HG03432 (cell line): ENCODE measurements around the gene CACNA2D1.

Experiments used
- ATAC-seq: cut with Tn5 transposase; IDR thresholded peaks from one replicate; pipeline ENCODE4 v1.9.1; 2021; ENCODE audit warnings: mild to moderate bottlenecking, moderate library complexity; ENCODE audit not compliant: unreplicated experiment

Gene CACNA2D1

GRCh38 chr7:82128546-82128945, 315.0 kb downstream of the CACNA2D1 start:
- ATAC-seq: no peak

DNA sequence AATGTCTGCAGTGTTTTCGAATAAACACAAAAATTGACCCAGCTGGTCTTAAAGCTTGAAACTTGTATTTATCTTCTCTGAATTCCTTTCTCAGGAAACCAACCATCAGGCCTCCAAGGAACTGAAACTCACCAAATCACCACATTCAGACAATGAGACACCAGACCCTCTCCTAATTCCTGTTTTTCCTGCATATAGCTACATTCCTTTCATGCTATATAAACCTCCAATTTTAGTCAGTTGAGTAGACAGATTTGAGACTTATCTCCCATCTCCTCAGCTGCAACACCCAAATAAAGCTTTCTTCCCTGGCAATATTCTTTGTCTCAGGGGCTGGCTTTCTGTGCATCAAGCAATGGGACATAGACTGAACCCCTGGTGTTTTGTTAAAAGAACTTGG, 317.0 kb downstream of the CACNA2D1 start:
- ATAC-seq: no peak

- ATAC-seq: no peak
These were observed 319.1 kb downstream of the CACNA2D1 start for GRCh38 chr7:82124445-82124844.

- no peak for ATAC-seq
These were observed 321.3 kb downstream of the CACNA2D1 start for GRCh38 chr7:82122275-82122674.

DNA sequence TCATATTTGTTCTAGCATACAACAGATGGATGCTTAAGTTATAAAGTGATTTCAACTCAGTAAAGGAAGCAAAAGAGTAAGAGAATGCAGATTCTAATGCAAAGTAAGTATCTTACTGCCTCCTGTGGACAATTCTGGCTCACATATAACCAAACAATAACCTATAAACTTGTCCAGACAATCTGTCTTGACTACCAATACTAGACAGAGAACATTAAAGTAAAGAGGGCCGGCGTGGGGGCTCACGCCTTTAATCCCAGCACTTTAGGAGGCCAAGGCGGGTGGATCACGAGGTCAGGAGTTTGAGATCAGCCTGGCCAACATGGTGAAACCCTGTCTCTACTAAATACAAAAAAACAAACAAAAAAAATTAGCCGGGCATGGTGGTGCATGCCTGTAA, 329.3 kb downstream of the CACNA2D1 start:
- ATAC-seq: no peak

- no peak for ATAC-seq
These were observed 333.3 kb downstream of the CACNA2D1 start for GRCh38 chr7:82110146-82110840.

DNA sequence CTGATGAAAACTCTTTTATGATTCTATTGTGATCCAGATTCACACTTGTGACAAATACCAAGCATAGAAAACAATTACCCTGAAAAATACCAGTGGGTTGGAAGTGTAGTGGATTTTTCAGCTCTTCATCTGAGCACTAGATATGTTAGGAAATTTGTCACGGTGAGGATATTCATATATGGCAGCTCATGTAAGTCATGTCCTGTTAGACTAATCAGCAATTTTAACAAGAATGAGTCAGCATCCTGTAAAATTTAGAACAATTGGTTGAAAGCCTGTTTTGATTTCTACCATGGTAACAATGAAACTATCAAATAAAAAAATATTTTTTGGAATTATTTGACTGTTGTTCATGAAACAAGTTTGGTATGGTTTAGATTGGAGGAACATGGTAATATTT, 334.3 kb downstream of the CACNA2D1 start:
- ATAC-seq: no peak

GRCh38 chr7:82106201-82106600, 337.4 kb downstream of the CACNA2D1 start:
- no peak for ATAC-seq

- peak; percentile 77 for ATAC-seq
These were observed 338.1 kb downstream of the CACNA2D1 start for GRCh38 chr7:82105463-82105862.

DNA sequence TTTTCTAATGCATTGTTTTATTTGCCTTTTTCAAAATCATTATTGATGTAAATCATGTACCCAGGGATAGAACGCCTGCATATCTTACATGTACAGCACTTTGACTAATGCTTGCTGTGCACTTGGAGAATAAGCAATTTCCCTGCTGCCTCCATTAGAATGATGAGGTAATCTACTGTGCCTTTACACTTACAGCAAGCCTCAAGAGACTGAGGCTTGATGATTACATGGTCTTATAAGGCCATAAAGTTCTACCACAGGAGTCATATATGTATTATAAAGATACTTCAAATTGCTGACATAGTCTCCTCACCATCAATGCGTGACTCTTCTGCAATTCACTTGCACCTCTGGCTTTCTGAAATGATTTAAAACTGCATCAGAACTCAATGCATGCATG, 345.2 kb downstream of the CACNA2D1 start:
- no peak for ATAC-seq

- no peak for ATAC-seq
These were observed 352.4 kb downstream of the CACNA2D1 start for GRCh38 chr7:82091126-82091684.

DNA sequence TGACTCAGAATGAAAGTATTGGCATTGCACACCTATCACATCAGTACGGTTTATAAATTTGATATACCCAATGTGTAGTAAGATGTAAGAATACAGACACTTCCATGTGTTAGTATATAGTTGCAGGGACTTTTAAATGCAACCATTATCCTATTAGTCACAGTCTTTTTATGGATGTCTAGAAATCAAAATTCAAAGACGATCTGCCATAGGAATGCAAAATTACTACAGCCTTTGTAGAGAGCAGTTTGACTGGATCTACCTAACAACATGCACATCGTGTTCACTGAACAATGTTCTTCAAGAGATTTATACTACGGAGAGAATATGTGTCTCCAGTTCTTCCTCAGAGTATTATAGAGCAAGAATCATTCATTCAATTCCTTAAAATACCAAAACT, 356.5 kb downstream of the CACNA2D1 start:
- ATAC-seq: no peak

GRCh38 chr7:82085116-82085515, 358.5 kb downstream of the CACNA2D1 start:
- ATAC-seq: no peak

GRCh38 chr7:82081644-82082224, 361.8 kb downstream of the CACNA2D1 start:
- no peak for ATAC-seq

DNA sequence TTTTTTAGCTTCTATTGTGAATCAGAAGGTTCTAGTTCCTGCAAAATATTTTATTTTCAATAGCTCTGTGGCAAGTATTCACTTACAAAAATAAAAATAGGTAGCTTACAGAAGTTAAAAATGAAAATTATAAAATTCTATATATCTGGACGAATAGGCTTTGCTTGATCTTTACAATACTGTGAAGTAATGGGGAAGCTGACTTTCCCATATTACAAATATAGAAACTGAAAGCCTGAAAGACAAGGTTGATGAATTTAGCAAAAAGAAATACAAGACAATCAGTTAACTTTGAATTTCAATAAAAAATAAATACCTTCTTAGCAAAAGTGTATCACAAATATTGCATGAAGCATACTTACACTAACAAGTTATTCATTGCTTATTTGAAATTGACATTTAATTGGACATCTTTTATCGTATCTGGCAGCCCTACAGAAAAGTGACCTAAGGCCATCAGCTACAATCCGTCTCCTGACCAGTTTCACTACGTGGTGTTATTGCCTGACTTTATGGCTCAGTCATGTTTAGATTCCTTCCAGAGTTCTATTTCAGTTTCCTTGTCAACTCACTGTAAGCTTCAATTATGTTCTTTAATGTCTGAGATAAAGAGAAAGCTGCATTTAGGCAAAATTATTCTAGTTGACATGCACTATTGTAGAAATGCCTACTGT, 363.2 kb downstream of the CACNA2D1 start:
- ATAC-seq: peak; percentile 72

DNA sequence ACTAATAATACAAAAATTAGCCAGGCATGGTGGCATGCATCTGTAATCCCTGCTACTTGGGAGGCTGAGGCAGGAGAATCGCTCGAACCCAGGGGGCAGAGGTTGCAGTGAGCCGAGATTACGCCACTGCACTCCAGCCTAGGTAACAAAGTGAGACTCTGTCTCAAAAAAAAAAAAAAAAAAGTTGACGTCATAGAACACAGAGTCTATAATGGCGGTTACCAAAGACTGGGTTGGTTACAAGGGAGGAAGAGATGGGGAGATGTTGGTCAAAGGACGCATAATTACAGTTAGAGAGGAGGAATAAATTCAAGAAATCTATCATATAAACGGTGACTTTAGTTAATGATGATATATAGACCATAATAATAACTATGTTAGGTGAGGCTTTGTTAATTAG, 364.1 kb downstream of the CACNA2D1 start:
- no peak for ATAC-seq

DNA sequence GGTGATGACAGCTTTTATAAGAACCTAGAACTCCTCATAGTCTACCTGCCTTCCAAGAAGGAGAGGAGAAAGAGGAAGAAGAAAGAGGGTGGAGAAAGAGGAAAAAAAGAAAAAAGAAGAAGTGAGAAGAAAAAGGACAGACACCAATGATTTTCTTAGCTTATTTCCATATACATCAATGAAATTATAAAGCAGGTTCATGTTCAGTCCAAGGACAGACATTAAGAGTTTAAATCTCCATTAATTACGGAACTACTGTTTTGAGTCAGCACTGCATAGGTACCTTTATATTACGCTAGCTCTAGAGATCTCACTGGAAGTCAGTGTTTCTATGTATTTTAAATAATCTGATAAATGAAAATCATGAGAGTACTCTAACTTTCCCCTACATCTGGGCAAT, 364.8 kb downstream of the CACNA2D1 start:
- ATAC-seq: peak; percentile 55

- no peak for ATAC-seq
These were observed 372.1 kb downstream of the CACNA2D1 start for GRCh38 chr7:82071468-82071867.

DNA sequence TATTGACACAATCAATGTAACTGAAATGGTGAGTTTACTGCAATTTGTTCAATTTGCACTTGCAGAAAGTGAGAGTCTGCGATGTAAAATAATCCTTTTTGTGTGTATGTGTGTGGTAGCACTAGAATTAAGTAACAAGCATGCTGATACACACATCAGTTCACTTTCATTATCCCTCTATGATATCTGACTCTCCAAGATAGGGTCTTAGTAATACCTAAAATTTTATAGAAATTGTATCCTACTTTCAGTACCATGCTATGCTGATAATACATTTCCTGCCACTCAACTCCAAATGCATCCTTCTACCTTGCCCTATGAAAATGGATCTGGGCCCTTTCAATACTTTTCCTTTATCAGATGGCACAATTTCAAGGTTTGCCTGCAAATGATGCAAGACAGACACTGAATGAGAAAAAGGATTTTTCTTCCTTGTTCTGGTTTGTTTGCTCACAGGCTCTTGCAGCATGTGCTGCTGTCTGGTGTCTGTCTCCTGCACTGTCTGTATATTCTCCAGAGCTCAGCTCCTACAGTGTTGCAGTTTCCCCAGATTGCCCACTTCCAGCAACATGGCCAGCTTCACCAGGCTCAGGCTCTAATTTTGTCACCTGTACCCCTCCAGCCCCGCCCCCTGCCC, 375.8 kb downstream of the CACNA2D1 start:
- no peak for ATAC-seq

- no peak for ATAC-seq
These were observed 386.1 kb downstream of the CACNA2D1 start for GRCh38 chr7:82057476-82057875.

DNA sequence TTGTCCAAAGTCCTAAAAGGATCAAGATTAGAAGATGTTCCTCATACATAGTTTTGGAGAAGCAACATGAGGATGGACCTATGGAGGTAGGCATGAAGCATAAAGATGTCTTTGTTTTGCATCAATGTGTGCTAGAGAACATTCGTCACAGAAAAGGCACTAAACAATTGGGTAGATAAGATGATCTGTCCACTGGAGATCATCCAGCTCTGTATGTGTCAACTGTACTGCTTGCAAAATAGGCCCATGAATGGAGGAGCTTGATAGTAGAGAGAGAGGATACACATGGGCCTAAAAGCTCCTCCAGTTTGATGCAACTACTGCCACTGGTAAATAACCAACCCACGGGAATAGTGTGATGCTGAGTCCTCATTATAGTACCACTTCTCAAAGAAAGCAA, 387.3 kb downstream of the CACNA2D1 start:
- no peak for ATAC-seq

GRCh38 chr7:82054544-82054943, 389.0 kb downstream of the CACNA2D1 start:
- no peak for ATAC-seq
